HG03108 (cell line): ENCODE results near the gene IREB2.

ENCODE experiments used
- ATAC-seq: cut with Tn5 transposase; IDR thresholded peaks from one replicate; pipeline ENCODE4 v1.9.1; 2021; ENCODE audit warnings: moderate library complexity; ENCODE audit not compliant: unreplicated experiment

IREB2 gene

GRCh38 chr15:78405336-78405924 is 32.6 kb upstream of the IREB2 start:
- ATAC-seq, result no peak

DNA sequence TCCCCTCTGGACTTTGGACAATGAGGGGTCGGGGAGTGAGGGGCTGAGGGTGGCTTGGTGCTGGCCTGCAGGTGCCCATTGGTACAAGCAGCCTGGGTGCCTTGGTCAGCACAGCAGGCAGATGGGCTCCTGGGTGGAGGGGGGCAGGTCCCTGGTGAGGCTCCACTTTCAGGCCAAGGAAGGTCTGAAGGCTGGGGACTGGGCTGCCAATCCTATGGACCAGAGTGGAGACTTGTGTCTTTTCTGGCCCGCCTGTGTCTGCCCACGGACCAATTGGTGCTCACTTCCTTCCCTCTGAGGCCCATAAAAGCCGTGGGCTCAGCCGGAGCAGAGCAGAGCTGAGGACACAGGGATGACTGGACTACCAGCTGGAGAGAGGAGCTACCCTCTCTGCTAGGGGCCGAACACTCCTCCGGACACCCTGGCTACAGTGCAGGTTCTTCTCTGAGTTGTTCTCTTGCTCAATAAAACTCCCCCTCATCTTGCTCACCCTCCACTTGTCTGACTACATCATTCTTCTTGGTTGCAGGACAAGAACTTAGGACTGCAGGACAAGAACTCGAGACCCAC is 31.9 kb upstream of the IREB2 start:
- no peak for ATAC-seq

DNA sequence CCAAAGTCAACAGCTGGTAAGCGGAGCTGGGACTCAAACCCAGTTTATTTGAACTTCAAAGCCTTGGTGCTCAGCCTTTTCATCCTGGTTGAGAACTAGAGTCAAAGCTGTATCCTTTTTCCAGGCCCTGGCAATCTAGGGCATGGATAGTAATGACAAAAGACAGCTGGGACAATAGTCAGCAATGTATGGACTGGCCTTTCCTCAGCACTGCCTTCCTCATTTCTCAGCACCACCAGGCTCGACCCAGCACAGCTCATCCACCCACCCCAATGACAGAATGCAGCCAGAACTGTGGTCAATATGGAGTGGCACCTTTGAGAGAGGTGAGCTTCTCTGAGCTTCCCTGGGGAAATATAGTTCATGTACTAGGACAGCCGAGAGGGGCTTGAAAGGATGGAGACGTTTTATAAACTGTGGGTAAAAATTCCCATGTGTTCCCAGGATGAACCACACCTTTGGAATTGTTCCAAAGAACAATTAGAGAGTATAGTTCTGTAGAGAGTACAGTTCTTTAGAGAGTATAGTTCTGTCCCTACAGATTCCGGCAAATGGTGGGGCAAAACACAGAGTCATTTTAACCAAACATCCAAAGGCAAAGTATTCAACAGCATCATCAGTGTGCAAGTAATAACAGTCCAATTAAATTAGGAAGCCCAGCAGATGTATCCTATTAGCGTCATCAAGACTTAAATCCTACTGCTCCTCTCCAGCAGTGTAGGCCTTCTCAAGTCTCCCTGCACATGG is 30.2 kb upstream of the IREB2 start:
- no peak for ATAC-seq

DNA sequence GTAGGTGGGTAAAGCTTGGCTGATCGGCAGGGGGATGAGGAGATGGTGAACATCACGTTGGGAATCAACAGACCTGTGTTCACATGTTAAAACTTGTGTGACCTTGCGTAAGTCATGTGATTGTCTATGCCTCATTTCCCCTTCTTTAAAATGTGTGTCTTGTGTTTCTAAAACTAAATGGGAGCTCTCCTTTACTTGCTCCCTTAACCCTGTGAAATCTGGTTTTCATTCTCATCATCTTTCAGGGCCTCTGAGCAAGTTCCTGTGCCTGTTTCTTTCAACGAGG is 29.7 kb upstream of the IREB2 start:
- ATAC-seq, result no peak

- ATAC-seq, result no peak
These were observed 29.1 kb upstream of the IREB2 start for GRCh38 chr15:78408961-78409360.

- no peak for ATAC-seq
These were observed 27.0 kb upstream of the IREB2 start for GRCh38 chr15:78411061-78411460.

- no peak for ATAC-seq
These were observed 23.3 kb upstream of the IREB2 start for GRCh38 chr15:78414621-78415250.

GRCh38 chr15:78415284-78415683 is 22.7 kb upstream of the IREB2 start:
- ATAC-seq, result no peak

GRCh38 chr15:78417754-78418630 is 20.0 kb upstream of the IREB2 start:
- ATAC-seq, result no peak

DNA sequence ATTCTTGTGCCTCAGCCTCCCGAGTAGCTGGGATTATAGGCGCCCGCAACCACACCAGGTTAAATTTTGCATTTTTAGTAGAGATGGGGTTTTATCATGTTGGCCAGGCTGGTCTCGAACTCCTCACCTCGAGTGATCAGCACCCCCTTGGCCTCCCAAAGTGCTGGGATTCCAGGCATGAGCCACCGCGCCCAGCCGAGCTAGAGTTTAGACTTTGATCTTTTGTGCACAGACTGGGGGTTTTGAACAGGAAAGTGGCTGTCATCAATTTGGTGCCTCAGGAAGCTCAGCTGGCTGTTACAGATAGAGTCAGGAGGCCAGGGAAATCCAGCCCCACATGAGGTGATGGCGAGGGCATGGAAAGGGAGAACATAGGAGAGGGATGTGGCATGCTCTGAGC is 19.3 kb upstream of the IREB2 start:
- no peak for ATAC-seq

GRCh38 chr15:78419367-78419766 is 18.6 kb upstream of the IREB2 start:
- ATAC-seq, result no peak

GRCh38 chr15:78420220-78420619 is 17.8 kb upstream of the IREB2 start:
- no peak for ATAC-seq

GRCh38 chr15:78420766-78421165 is 17.2 kb upstream of the IREB2 start:
- ATAC-seq, result no peak

DNA sequence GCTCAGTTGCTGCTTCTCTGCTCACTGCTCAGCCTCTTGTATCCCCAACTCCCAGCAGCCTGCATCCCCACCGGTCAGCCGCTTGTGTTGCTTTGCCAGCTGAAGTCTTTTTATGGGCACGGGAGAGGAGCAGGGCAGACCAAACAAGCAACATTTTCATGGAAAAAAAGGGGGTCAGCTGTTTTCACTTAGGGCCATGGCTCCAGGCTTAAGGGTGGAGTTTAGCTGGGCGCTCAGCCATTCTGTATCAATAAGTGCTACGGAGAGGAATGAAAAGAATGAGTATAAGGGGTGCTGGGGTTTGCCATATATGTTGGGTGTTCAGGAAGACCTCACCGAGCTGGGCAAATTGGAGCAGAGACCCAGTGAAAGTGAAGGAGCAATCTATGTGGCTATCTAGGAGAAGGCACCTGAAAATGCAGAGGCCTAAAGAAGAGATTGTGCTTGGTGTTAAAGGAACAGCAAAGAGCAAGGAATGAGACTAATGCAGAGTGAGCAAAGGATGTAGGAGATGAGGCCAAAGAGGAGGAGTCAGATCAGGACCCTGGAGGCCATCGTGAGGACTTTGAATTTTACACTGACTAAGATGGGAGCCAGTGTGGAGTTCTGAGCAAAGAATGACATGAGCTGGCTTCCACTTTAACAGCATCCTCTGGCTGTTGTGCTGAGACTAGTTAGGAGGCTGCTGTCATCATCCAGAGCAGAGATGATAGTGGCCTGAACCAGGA is 16.6 kb upstream of the IREB2 start:
- ATAC-seq, result no peak

DNA sequence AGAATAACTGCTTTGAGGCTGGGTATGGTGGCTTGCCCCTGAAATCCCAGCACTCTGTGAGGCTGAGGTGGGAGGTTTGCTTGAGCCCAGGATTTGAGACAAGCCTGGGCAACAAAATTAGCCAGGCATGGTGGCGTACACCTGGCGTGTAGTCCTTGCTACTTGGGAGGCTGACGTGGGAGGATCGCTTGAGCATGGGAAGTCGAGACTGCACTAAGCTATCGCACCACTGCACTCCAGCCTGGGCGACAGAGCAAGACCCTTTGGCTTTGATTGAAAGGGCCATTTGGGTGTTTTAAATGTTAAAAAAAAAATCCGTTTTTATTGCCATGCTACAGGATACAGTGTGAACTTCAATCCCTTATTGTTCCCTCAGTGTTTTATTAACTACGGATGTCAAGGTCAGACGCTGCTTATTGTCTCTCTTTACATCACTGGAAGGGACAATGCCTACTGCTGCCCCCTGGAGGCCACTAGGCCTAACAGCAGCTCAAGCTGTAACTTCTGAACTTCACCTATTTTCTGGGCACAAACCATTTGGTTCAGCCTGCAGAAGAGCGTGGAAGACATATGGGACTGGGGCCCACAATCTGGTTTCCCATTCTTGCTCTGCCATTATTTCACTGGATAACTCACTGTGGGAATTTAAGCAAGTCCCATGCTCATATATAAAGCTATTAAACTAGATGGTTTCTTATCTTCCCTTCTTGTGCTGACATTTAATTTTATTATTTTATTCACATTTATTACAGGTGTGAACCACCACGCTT is 15.3 kb upstream of the IREB2 start:
- ATAC-seq, result no peak

DNA sequence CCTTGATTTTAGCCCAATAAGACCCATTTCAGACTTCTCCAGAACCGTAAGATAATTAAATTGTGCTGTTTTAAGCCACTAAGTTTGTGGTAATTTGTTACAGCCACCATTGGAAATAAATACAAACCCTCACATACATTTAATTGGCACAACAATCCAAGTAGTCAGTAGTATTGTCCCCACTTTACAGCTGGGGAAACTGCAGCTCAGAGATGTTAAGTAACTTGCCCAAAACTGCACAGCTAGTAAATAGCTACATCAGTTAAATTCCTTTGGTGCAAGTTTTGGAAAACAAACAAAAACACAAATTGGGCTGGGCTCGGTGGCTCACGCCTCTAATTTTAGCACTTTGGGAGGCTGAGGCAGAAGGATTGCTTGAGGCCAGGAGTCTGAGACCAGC is 13.3 kb upstream of the IREB2 start:
- no peak for ATAC-seq

DNA sequence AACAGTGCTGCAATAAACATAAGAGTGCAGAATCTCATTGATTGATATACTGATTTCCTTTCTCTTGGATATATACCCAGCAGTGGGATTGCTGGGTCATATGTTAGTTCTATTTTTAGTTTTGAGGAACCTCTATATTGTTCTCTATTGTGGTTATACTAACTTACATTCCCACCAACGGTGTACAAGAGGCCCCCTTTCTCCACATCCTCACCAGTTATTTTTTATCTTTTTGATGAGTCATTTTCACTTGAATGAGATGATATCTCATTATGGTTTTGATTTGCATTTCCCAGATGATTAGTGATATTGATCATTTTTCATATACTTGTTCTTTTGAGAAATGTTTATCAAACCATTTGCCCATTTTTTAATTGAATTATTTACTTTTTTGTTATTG is 12.4 kb upstream of the IREB2 start:
- ATAC-seq, result no peak

- ATAC-seq, result no peak
These were observed 11.7 kb upstream of the IREB2 start for GRCh38 chr15:78426300-78426699.

GRCh38 chr15:78427953-78428352 is 10.1 kb upstream of the IREB2 start:
- ATAC-seq, result no peak

- no peak for ATAC-seq
These were observed 8.5 kb upstream of the IREB2 start for GRCh38 chr15:78429477-78429876.
